IPS-NIHi7 (cell line): ENCODE measurements around the gene MMEL1.
A peak's percentile ranks its signal among the peaks of the same experiment; 100 is the strongest.
"Not testable (repeated sequence)": the region's sequence is repeated elsewhere in the genome, so short reads cannot be mapped to it uniquely, and the experiment has no call there.

Experiments
- DNase-seq: peaks from one replicate; pipeline ENCODE4 v3.0.0; 2012; ENCODE audit warnings: mixed read lengths; ENCODE audit errors: extremely low spot score

MMEL1 gene

GRCh38 chr1:2557482-2558400 is 75.1 kb downstream of the MMEL1 start:
- DNase-seq: no peak

DNA sequence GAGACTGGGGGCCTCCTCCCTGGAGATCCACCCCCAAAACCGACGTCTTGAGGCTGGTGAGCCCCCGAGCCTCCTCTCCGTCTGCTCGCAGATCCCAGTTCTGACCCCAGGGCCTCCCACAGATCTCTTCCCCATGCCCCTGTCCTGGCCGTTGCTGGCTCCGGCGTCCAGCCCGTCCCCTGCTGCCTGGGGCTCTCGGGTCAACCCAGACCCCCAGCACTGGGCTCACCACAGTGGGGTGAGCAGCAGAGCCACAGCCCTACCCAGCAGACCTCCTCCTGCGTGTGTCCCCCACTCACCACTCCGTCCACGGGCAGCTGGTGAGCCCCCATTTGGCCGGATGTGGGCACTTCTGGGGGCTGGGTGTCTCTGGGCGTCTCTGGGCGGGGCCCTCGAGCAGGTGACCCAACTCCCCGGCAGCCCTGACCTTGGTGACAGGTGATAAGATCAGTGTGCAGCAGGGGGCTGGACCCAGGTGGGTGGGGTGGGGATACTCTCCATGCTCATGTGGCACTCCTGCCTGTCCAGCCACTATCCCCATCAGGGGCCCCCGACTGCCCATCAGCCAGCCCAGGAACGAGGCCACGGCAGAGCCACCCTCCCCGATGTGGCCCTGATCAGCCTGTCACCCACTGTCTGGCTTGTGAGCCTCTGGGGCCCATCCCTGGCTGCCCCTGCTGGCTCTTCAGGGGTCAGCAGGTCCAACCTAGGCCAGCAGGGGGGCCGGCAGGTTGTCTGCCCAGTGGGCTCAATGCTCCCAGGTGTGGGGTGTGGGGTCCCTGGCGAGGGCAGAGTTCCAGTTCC is 75.9 kb downstream of the MMEL1 start:
- no peak for DNase-seq

- DNase-seq: no peak
Observed at GRCh38 chr1:2556277-2556677, 76.5 kb downstream of the MMEL1 start, which contains the start of gene TNFRSF14. Gene TNFRSF14 (plus strand): TSS chr1:2556371. CDS start chr1:2556665, 294 bp downstream.

DNA sequence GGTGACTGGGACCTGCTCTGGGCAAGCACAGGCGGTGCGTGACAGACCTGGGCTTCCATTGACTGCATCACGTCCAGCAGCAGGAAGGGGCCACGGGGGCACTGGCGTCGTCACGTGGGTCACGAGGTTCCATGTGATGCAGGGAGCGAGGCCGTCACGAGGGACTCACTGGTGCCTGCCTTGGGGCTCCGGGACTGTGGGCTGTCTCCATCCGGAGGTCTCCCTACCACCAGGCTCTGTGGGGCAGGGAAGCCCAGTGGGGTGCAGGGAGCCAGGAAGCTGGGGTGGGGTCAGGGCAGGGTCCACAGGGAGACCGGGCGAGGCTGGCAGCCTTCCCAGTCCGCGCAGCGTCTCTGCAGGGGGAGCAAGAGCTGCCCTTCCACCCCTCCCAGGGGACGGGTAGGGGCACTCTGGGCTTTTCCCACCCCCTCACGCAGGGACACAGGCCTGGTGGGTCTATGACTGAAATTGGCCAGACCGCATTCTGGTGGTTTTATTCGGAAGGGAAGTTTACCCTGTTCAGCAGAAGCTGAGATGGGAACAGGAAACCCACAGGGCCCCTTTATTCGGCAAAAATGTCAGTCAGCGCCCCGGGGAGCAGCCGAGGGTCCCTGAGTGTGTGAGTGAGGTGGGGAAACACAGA is 77.1 kb downstream of the MMEL1 start:
- DNase-seq: no peak

GRCh38 chr1:2554621-2555387 is 78.0 kb downstream of the MMEL1 start:
- DNase-seq: peak; percentile 49

DNA sequence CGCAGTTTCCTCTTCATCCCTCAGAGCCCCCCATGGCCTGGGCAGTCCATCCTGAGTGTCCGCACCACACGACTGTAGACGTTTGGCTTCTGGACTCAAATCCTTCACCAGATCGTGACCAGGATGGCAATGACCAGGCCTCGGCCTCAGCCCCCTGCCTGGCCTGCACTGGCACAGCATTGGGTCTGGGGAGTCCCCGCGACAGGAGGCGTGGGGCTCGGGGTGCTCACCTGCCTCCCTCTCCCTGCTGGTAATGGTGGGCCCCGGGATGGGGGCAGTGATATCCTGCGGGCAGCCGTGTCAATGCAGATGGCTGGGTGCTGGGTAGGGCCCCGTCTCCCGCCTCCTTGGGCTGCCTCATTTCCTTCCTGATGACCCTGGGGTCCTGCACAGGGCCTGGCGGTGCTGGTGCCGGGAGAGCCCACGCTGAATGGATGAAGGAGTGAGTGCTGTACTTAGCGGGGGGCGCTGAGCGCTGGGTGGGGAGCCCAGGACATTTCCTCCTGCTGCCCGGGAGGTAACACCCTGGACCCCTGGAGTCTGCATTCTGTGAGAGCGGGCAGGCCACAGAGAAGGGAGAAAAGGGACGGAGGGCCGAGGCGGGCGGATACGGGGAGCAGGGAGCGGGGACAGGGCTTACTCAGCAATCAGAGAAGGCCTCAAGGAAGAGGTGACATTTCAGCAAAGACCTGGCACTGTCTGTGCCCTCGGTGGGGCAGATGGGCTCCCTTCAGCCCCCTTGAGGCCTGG is 78.8 kb downstream of the MMEL1 start:
- no peak for DNase-seq

DNA sequence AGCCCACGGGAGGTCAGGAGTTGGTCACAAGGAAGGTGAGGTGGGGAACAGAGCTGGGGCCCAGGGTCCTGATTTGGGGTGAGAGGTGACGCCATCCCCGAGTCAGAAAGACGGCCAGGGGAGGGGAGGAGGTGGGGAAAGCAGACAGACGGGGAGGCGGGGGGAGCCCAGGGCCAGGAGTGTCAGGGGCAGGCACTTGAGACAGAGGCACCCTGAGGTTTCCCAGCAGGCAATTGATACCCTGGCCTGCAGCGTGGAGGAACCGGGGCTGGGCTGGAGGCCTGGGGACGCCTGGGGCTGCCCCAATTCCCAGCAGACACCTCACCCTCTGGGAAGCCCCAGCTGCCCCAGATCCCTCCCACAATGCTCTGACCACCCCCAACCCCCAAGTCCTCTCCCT is 79.7 kb downstream of the MMEL1 start:
- DNase-seq: not testable (repeated sequence)

- no peak for DNase-seq
Observed at GRCh38 chr1:2552189-2552588, 80.6 kb downstream of the MMEL1 start.

DNA sequence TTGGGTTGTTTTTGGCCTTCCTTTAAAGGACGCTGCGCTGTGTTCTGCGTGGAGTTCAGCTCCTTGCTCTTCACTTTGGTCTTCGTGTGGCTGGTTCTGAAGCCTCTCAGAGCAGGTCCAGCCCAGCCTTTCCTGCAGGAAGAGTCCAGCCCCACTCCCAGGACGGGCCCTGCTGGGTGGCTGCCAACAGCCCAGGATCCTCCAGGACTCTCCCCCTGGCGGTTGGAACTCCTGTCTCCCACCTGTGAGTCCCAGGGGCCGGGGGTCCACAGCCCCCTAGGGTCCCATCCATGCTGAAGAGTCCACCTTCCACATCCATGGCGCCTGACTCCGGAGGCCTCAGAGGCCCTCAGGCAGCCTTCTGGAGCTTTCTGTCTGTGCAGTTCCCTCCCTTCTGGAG is 81.3 kb downstream of the MMEL1 start:
- DNase-seq: not testable (repeated sequence)

GRCh38 chr1:2550309-2550861 is 82.4 kb downstream of the MMEL1 start:
- not testable (repeated sequence) for DNase-seq

DNA sequence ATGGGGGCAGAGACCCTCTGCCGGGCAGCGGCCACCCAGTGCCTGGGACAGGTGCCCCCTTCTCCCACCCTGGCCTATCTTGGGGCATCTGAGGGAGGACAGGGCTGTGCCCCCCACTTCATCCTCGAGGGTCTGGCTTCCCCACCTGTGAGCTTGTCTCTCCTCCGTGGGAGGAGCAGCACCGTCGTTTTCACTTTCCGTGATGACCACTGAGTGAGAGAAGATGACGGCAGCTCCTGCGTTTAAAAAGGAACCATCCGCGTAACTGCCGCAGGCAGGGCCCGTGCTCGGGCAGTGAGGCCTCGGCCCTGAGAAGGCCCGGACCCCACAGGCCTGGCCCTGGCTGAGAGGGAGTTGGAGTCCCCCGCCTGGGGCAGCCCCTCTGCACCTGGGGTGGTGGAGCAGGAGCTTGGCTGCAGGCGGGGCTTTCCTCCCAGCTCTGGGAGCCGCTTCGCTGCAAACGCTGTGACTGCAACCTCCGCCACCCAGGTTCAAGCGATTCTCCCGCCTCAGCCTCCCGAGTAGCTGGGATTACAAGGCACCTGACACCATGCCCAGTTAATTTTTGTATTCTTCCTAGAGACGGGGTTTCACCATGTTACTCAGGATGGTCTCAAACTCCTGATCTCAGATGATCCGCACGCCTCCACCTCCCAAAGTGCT is 83.3 kb downstream of the MMEL1 start:
- not testable (repeated sequence) for DNase-seq

GRCh38 chr1:2548068-2548589 is 84.7 kb downstream of the MMEL1 start:
- DNase-seq: peak; percentile 87

- DNase-seq: no peak
Observed at GRCh38 chr1:2547210-2548067, 85.4 kb downstream of the MMEL1 start.

DNA sequence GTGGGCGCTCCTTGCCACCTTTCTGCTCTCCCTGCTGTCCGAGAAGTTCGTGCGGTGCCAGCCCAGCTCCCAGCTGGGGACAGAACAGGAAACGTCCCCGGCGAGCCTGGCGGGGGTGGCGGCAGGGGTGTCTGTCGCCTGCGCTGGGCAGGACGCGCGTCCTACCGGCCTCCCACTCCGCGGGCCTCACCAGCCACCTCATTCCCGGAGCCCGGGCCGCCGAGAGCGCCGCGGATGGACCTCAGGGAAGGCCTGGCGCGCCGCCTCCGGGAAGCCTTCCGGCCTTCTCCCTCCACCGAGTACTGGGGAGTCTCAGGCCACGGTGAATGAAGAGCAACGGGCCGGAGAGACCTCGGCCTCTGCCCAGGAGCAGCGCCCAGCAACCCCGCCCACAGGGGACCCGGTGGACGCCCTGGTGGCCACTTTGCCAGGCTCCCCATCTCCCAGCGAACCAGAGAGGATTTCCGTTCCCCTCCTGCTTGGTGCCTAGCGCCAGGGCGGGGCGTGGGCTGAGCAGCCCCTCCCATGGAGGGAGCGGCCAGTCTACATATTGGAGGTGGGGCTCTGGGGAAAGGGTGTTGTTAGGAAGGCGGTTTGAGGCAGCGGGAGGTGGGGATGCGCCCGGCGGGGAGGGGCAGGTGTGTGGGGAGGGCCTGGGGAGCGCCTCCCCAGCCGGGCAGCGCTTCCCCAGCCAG is 86.2 kb downstream of the MMEL1 start:
- peak; percentile 88 for DNase-seq

DNA sequence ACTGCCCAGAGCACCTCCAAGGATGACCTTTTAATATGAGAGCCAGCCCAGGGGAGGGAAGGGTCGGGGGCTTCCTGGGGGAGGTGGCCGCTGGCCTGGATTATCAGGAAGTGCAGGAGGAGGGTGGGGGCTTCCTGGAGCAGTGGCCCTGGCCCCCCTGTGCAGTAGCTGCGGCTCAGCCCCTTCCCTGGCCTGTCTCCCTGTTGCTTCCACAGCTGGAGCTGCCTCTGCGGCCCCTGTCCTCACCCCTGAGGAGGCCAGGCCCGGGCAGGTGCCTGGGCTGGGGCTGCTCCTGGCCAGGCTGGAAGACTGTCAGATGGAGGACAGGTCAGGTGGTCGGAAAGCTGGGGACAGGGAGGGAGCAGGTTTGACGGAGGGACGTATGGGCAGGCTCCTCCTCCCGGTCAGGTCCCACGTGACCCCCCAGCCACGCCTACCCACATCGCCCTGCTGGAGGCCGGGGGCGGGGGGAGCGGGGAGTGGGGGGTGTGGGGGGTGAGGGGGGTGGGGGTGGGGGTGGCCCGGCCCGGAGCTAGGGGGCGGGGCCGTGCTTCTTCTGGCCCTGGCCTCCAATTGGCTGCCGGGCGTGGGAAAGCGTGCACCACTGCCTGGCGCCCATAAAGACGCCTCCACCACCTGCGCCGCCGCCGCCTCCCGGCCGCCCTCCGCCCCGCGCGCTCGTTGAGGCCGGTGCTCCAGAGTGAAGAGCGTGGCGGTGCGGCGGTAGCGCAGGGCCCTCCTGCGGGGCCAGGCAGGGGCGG is 86.9 kb downstream of the MMEL1 start:
- peak; percentile 96 for DNase-seq

DNA sequence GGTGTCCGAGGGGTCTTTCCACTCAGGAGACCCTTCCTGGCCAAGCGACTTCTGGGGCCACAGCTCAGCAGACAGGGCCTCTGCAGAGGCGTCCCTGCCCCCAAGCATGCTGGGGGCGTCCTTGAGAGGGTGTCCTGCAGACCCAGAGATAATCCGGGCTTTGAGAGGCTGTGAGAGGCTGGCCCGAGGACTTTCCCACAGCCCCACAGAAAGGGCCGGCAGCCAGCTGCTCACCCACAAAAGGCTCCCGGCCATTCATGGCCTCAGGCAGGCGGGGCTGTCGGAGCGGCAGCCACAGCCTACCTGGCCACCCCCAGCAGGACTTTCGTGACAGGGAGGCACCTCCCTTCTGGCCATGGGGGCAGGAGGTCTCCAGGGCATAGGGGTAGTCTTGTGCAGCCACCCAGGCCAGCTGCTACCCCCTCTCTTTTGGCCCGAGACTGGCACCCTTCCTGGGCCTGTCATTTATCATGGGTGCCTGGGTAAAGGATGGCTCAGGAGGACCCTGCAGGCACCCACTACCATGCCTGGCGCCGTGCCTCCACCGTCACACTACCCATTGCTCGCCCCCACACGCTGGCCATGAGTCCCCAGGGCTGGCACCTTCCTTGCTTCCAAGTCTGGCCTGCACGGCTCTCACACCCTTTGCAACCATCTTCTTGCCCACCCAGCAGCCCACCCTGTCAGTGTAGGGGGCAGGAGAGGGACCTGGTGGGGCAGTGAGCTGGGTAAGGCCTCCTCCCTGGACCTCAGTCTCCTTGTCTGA is 87.8 kb downstream of the MMEL1 start:
- DNase-seq: no peak
